Endothelial cell of umbilical vein (primary cell): Measurements from ENCODE around the gene OR4C12.
"Not testable (repeated sequence)": the region's sequence is repeated elsewhere in the genome, so short reads cannot be mapped to it uniquely, and the experiment has no call there.

Experiments used
- EZH2 ChIP-seq: IDR thresholded peaks from 2 replicates; pipeline ENCODE4 v1.6.1; 2012; ENCODE audit warnings: borderline replicate concordance, low read depth, mild to moderate bottlenecking, moderate library complexity, low read length, inconsistent platforms; ENCODE audit not compliant: severe bottlenecking
- GATA2 ChIP-seq: IDR thresholded peaks from 2 replicates; pipeline ENCODE4 v1.7.0; 2011; ENCODE audit warnings: low read depth, mild to moderate bottlenecking, moderate library complexity, mixed read lengths, low read length; ENCODE audit not compliant: insufficient read length, insufficient read depth
- MYC ChIP-seq: IDR thresholded peaks from one replicate; pipeline ENCODE4 v1.6.1; 2011; ENCODE audit warnings: mild to moderate bottlenecking, low read depth, low read length
- POLR2A ChIP-seq: IDR thresholded peaks from 2 replicates; pipeline ENCODE4 v1.6.1; 2012; ENCODE audit warnings: low read depth, mild to moderate bottlenecking, control low read depth, low read length
- POLR2AphosphoS5 ChIP-seq: IDR thresholded peaks from 2 replicates; pipeline ENCODE4 v1.6.1; 2012; ENCODE audit warnings: low read depth, mild to moderate bottlenecking, control low read depth, low read length, moderate library complexity; ENCODE audit not compliant: insufficient read depth
- TF ChIP-seq, protein P1 (sequence below), 2 donors: IDR thresholded peaks; 1 replicate in 1 of 2; 2 replicates in 1 of 2; pipeline ENCODE4 v1.5.1; 2011; ENCODE audit warnings: low read length in 2 of 2, mild to moderate bottlenecking in 2 of 2, moderate library complexity in 2 of 2, control low read depth in 1 of 2, inconsistent platforms in 1 of 2, low read depth in 1 of 2; ENCODE audit not compliant: insufficient read depth in 1 of 2; ENCODE audit errors: extremely low read depth in 1 of 2

DNA sequence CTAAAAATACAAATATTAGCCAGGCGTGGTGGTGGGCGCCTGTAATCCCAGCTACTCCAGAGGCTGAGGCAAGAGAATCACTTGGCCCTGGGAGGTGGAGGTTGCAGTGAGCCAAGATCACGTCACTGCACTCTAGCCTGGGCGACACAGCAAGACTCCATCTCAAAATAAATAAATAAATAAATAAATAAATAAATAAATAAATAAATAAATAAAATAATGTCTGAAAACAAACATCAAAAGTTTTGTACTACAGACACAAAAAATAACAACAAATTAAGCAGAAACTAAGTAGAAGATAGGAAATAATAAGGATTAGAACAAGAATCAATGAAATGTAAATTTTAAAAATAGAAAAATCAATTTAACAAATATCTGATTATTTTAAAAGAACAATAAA is 8.9 kb downstream of the OR4C12 start:
- TF ChIP-seq, protein P1, sequence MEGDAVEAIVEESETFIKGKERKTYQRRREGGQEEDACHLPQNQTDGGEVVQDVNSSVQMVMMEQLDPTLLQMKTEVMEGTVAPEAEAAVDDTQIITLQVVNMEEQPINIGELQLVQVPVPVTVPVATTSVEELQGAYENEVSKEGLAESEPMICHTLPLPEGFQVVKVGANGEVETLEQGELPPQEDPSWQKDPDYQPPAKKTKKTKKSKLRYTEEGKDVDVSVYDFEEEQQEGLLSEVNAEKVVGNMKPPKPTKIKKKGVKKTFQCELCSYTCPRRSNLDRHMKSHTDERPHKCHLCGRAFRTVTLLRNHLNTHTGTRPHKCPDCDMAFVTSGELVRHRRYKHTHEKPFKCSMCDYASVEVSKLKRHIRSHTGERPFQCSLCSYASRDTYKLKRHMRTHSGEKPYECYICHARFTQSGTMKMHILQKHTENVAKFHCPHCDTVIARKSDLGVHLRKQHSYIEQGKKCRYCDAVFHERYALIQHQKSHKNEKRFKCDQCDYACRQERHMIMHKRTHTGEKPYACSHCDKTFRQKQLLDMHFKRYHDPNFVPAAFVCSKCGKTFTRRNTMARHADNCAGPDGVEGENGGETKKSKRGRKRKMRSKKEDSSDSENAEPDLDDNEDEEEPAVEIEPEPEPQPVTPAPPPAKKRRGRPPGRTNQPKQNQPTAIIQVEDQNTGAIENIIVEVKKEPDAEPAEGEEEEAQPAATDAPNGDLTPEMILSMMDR (IDR thresholded peaks at IDR 0.05; ENCODE audit: extremely low read depth in 1 of 2, insufficient read depth in 1 of 2, low read depth in 1 of 2, low read length in 2 of 2), result not testable (repeated sequence)
- TF ChIP-seq POLR2AphosphoS5, MYC, POLR2A, EZH2, GATA2: not testable (repeated sequence)
